ENCODE results near the gene CPAMD8. TPM values are rescaled to one million over a fixed set of nuclear protein-coding genes. Genes with fewer than 3 reads are reported as not detected.
A peak's percentile ranks its signal among the peaks of the same experiment; 100 is the strongest.

The CPAMD8 gene
- polyA plus RNA-seq (ENCODE audit: insufficient read length), result 43.5 TPM
- long read RNA-seq, donor 1, partial matches to known transcripts, result 0 of 3 reads
- long read RNA-seq, donor 1, other reads (novel, unspliced or antisense), result 0 of 3 reads
- long read RNA-seq, donor 2, partial matches to known transcripts, result 0 of 5 reads
- long read RNA-seq, donor 2, other reads (novel, unspliced or antisense), result 0 of 5 reads
- long read RNA-seq, donor 3, partial matches to known transcripts, result 11 of 12 reads
- long read RNA-seq, donor 3, other reads (novel, unspliced or antisense), result 0 of 12 reads
- long read RNA-seq, donor 4, result 0 reads
- long read RNA-seq, donor 5, partial matches to known transcripts, result 0 of 1 reads
- long read RNA-seq, donor 5, other reads (novel, unspliced or antisense), result 0 of 1 reads
- long read RNA-seq, donor 6, partial matches to known transcripts, result 0 of 2 reads
- long read RNA-seq, donor 6, other reads (novel, unspliced or antisense), result 0 of 2 reads
- long read RNA-seq, donor 7, partial matches to known transcripts, result 0 of 4 reads
- long read RNA-seq, donor 7, other reads (novel, unspliced or antisense), result 0 of 4 reads
- long read RNA-seq, donor 8, result 0 reads

GRCh38 chr19:17026706-17027534 lies at the start of gene CPAMD8:
TSS of gene CPAMD8 (minus strand) at chr19:17026810. CDS start at chr19:17026642, 168 bp downstream.
- DNase-seq, result no peak

GRCh38 chr19:17075864-17076542 lies 49.4 kb upstream of the CPAMD8 start:
- DNase-seq, result no peak

GRCh38 chr19:17075035-17075863 lies 48.6 kb upstream of the CPAMD8 start, which contains the start of the genes HAUS8 and MYO9B:
TSS of gene HAUS8 (minus strand) at chr19:17075452. CDS start at chr19:17075422, 30 bp downstream.
TSS of gene MYO9B (plus strand) at chr19:17075777. CDS start at chr19:17101718, 25,941 bp downstream.
- peak; percentile 99 for DNase-seq

GRCh38 chr19:17074634-17075034 lies 48.0 kb upstream of the CPAMD8 start:
- no peak for DNase-seq

- DNase-seq, result no peak
Observed at GRCh38 chr19:17073869-17074633, 47.4 kb upstream of the CPAMD8 start.

GRCh38 chr19:17070912-17071311 lies 44.3 kb upstream of the CPAMD8 start:
- DNase-seq, result no peak

- no peak for DNase-seq
Observed at GRCh38 chr19:17070421-17070820, 43.8 kb upstream of the CPAMD8 start.

GRCh38 chr19:17069193-17069592 lies 42.6 kb upstream of the CPAMD8 start:
- DNase-seq, result no peak

- no peak for DNase-seq
Observed at GRCh38 chr19:17063428-17063827, 36.8 kb upstream of the CPAMD8 start.

GRCh38 chr19:17061691-17062090 lies 35.1 kb upstream of the CPAMD8 start:
- DNase-seq, result no peak

- DNase-seq, result no peak
Observed at GRCh38 chr19:17061205-17061604, 34.6 kb upstream of the CPAMD8 start.

- no peak for DNase-seq
Observed at GRCh38 chr19:17060802-17061201, 34.2 kb upstream of the CPAMD8 start.

- DNase-seq, result no peak
Observed at GRCh38 chr19:17058236-17058635, 31.6 kb upstream of the CPAMD8 start.

GRCh38 chr19:17055636-17056035 lies 29.0 kb upstream of the CPAMD8 start:
- DNase-seq, result no peak

- DNase-seq, result no peak
Observed at GRCh38 chr19:17054746-17055145, 28.1 kb upstream of the CPAMD8 start.

- peak; percentile 54 for DNase-seq
Observed at GRCh38 chr19:17052439-17052838, 25.8 kb upstream of the CPAMD8 start.

GRCh38 chr19:17049711-17050280 lies 23.2 kb upstream of the CPAMD8 start:
- no peak for DNase-seq

- DNase-seq, result no peak
Observed at GRCh38 chr19:17048885-17049453, 22.4 kb upstream of the CPAMD8 start.

GRCh38 chr19:17045907-17046502 lies 19.4 kb upstream of the CPAMD8 start:
- DNase-seq, result no peak
